Measurements from ENCODE around the gene CFAP300. TPM values are rescaled to one million over a fixed set of nuclear protein-coding genes. Genes with fewer than 3 reads are reported as not detected.

The CFAP300 gene
- total RNA-seq, 1 donor from 2014 or later, result 15.2 TPM

- Histone ChIP-seq H3K27me3 (peaks cover 8% of the 10 kb centered on the region), H3K9ac (no peak overlapping the region), H3K4me2 (peak overlapping the region; percentile 68), H3K4me3 (peak overlapping the region; percentile 6), H3K36me3 (peaks cover 4% of the 10 kb centered on the region), H3K9me3 (ENCODE audit: low read depth) (no peaks in the 10 kb centered on the region), H3F3A (ENCODE audit: low read depth) (peaks cover 48% of the 10 kb centered on the region), H4K20me1 (ENCODE audit: low read depth) (peaks cover 83% of the 10 kb centered on the region), H3K79me2 (ENCODE audit: low read depth) (peaks cover 98% of the 10 kb centered on the region), H2AFZ (replicated peaks) (no peak overlapping the region), H3K27ac (no peak overlapping the region), H3K4me1 (peaks cover 80% of the 10 kb centered on the region)
- no peak for DNase-seq (ENCODE audit: low spot score)
- H3K27ac Mint-ChIP-seq, result no peak overlapping the region
- H3K36me3 Mint-ChIP-seq, result peaks cover 9% of the 10 kb centered on the region
- H3K4me1 Mint-ChIP-seq, result peaks cover 76% of the 10 kb centered on the region
- H3K9me3 Mint-ChIP-seq, result no peaks in the 10 kb centered on the region
- no peaks in the 10 kb centered on the region for H3K27me3 Mint-ChIP-seq (ENCODE audit: insufficient read depth, low read depth)
- H3K4me3 Mint-ChIP-seq, result no peak overlapping the region
- TF ChIP-seq EZH2phosphoT487 (IDR thresholded peaks at IDR 0.05), result no peak
- no peak for TF ChIP-seq EZH2 (IDR thresholded peaks at IDR 0.05)
- no peak for TF ChIP-seq CTCF (IDR thresholded peaks at IDR 0.05)
Observed at GRCh38 chr11:102116453-102117205, 69.4 kb downstream of the CFAP300 start.

GRCh38 chr11:102117472-102118113 is 70.4 kb downstream of the CFAP300 start:
- Histone ChIP-seq H2AFZ (replicated peaks) (no peak overlapping the region), H3K79me2 (ENCODE audit: low read depth) (peaks cover 98% of the 10 kb centered on the region), H3K9ac (no peak overlapping the region), H3K4me2 (no peak overlapping the region), H3K36me3 (peaks cover 4% of the 10 kb centered on the region), H3F3A (ENCODE audit: low read depth) (peaks cover 38% of the 10 kb centered on the region), H3K9me3 (ENCODE audit: low read depth) (no peaks in the 10 kb centered on the region), H3K4me1 (peaks cover 78% of the 10 kb centered on the region), H3K27ac (no peak overlapping the region), H3K4me3 (no peak overlapping the region), H3K27me3 (peaks cover 8% of the 10 kb centered on the region), H4K20me1 (ENCODE audit: low read depth) (peaks cover 83% of the 10 kb centered on the region)
- H3K27ac Mint-ChIP-seq, result no peak overlapping the region
- no peak for TF ChIP-seq EZH2phosphoT487 (IDR thresholded peaks at IDR 0.05)
- TF ChIP-seq EZH2 (IDR thresholded peaks at IDR 0.05), result no peak
- TF ChIP-seq CTCF (IDR thresholded peaks at IDR 0.05), result no peak
- peaks cover 76% of the 10 kb centered on the region for H3K4me1 Mint-ChIP-seq
- no peak overlapping the region for H3K4me3 Mint-ChIP-seq
- H3K36me3 Mint-ChIP-seq, result peaks cover 17% of the 10 kb centered on the region
- H3K9me3 Mint-ChIP-seq, result peaks cover 8% of the 10 kb centered on the region
- no peak for DNase-seq (ENCODE audit: low spot score)
- H3K27me3 Mint-ChIP-seq (ENCODE audit: insufficient read depth, low read depth), result no peaks in the 10 kb centered on the region

GRCh38 chr11:102118937-102119336 is 71.7 kb downstream of the CFAP300 start:
- Mint-ChIP-seq H3K4me3 (peak overlapping the region; percentile 83), H3K9me3 (peaks cover 17% of the 10 kb centered on the region), H3K4me1 (peaks cover 68% of the 10 kb centered on the region), H3K27ac (peak overlapping the region; percentile 99), H3K36me3 (peaks cover 25% of the 10 kb centered on the region), H3K27me3 (ENCODE audit: insufficient read depth, low read depth) (no peaks in the 10 kb centered on the region)
- TF ChIP-seq EZH2 (IDR thresholded peaks at IDR 0.05) (no peak), EZH2phosphoT487 (IDR thresholded peaks at IDR 0.05) (no peak), CTCF (IDR thresholded peaks at IDR 0.05) (no peak)
- Histone ChIP-seq H3K36me3 (peaks cover 4% of the 10 kb centered on the region), H3K9me3 (ENCODE audit: low read depth) (no peaks in the 10 kb centered on the region), H3K27me3 (peaks cover 8% of the 10 kb centered on the region), H3K4me3 (peak overlapping the region; percentile 26), H3K4me2 (peak overlapping the region; percentile 68), H3K9ac (no peak overlapping the region), H3K27ac (no peak overlapping the region), H3F3A (ENCODE audit: low read depth) (peaks cover 38% of the 10 kb centered on the region), H3K4me1 (peaks cover 65% of the 10 kb centered on the region), H2AFZ (replicated peaks) (no peak overlapping the region), H3K79me2 (ENCODE audit: low read depth) (peaks cover 98% of the 10 kb centered on the region), H4K20me1 (ENCODE audit: low read depth) (peaks cover 72% of the 10 kb centered on the region)
- peak; percentile 74 for DNase-seq (ENCODE audit: low spot score)
